ENCODE results near the gene PPIP5K2.
"Not testable (repeated sequence)": the region's sequence is repeated elsewhere in the genome, so short reads cannot be mapped to it uniquely, and the experiment has no call there.

The PPIP5K2 gene

DNA sequence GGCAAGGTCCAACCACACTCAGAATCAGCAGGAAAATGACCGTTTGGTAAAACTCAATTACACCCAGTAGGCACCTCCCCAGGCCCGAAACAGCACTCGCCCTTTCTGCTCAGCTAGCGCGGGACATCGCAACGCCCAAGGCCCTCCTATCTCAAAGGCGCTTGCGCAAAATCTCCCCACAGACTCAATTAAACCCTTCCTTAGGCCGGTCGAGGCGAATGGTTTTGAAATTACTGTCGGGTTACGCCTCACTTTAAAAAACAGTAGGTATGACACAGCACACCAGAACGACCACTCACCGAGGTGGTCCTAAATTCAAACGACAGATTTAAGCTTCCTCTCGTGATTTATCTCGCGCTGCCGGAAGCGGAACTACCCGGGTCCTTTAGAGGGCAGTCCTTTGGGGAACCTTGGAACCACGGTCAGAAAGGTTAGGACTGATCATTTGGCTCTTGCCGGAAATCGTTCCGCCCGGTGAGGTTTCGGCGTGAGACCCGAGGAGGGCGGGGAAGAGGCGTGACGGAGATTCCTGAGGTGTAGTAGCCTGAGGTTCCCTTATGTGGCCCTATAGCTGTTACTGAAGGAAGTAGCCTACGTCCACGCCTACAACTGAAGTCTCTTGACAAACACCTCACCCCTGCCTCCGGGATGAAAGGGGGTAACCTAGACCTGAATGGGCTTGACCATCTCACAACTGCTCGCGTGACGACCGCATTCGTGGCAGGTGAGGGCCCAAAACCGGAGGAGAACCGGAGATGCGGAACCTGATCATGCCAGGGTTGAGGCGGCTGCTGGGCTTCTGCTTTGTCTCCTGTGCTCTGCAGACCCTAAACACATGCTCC is at the start of gene PPIP5K2, which contains the start of gene GIN1:
TSS of gene PPIP5K2 (plus strand) at position 537 of the 842 bp plus-strand sequence. CDS start 9,289 bp downstream, outside the sequence.
TSS of gene GIN1 (minus strand) at position 374 of the 842 bp plus-strand sequence. CDS start 11,431 bp downstream, outside the sequence.
- peak; percentile 97 for DNase-seq (ENCODE audit: low read depth)

GRCh38 chr5:103073500-103073899 is 46.6 kb upstream of the PPIP5K2 start:
- DNase-seq (ENCODE audit: low read depth), result not testable (repeated sequence)

- no peak for DNase-seq (ENCODE audit: low read depth)
Observed at GRCh38 chr5:103075442-103075841, 44.7 kb upstream of the PPIP5K2 start.

GRCh38 chr5:103079796-103080195 is 40.3 kb upstream of the PPIP5K2 start:
- no peak for DNase-seq (ENCODE audit: low read depth)

DNA sequence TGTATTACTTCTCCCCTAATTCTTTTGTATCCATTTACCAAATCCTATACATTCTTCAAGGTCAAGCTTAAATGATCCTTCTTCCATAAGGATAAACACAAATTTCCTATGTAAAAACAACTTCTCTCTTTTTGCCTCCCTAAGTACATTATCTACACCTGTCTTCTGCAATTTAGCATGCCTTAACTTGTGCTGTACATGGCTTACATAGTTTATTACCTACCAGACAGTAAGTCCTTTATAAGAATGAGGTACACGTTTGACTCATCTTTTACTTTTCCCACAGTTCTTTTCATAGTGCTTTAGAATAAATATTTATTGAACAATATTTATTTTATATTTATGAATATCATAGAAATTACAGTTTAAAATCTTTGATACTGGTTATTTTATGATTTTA is 33.6 kb upstream of the PPIP5K2 start:
- DNase-seq (ENCODE audit: low read depth), result no peak

- DNase-seq (ENCODE audit: low read depth), result no peak
Observed at GRCh38 chr5:103089272-103089671, 30.8 kb upstream of the PPIP5K2 start.

GRCh38 chr5:103090791-103091190 is 29.3 kb upstream of the PPIP5K2 start:
- no peak for DNase-seq (ENCODE audit: low read depth)

- DNase-seq (ENCODE audit: low read depth), result no peak
Observed at GRCh38 chr5:103092676-103093075, 27.4 kb upstream of the PPIP5K2 start.

- DNase-seq (ENCODE audit: low read depth), result no peak
Observed at GRCh38 chr5:103093727-103094126, 26.4 kb upstream of the PPIP5K2 start.

- DNase-seq (ENCODE audit: low read depth), result no peak
Observed at GRCh38 chr5:103094737-103095136, 25.4 kb upstream of the PPIP5K2 start.

GRCh38 chr5:103098993-103099392 is 21.1 kb upstream of the PPIP5K2 start:
- no peak for DNase-seq (ENCODE audit: low read depth)

DNA sequence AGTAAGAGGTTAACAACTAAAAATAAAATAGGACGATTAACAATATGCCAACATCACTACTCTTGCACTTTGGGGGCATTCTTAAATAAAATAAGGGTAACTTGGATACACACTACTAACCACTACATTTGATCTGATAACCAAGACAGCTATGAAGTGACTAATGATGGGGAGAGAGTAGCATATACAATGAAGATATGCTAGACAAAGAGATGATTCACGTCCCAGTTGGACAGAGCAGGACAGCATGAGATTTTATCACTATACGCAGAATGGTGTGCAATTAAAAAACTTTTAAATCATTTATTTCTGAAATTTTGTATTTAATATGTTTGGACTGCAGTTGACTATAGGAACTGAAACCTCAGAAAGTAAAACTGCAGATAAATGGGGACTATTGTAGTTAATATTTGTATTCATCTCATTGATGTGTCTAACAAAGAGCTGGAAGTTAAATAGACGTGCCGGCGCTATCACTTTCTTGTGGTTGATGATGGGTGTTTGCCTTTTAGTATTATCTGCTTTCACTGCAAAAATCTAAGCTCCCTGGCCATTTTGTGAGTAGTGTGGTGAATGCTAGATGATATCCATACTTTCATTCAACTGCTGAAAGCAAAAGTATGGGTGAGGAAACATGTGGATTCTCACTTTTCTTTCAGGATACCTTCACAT is 18.9 kb upstream of the PPIP5K2 start:
- DNase-seq (ENCODE audit: low read depth), result peak; percentile 61

DNA sequence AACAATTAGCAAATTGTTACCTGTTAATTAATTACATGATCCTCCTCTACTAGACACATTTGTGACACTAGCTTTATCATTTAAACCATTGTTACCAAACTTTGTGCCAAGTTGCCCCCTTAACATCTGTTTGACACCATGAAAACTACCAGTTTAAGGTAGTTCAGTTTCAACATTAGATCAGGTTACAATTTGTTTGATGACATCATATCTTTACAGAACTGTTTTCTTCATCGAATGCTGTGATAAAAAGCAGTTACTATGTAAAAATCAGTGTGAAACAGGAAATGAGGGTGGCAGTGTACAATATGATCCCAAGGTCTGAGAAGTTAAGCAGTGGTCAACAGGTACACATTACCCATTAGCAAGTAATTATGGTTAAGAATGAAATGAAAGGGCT is 17.9 kb upstream of the PPIP5K2 start:
- DNase-seq (ENCODE audit: low read depth), result no peak

- DNase-seq (ENCODE audit: low read depth), result no peak
Observed at GRCh38 chr5:103108086-103108485, 12.0 kb upstream of the PPIP5K2 start.

DNA sequence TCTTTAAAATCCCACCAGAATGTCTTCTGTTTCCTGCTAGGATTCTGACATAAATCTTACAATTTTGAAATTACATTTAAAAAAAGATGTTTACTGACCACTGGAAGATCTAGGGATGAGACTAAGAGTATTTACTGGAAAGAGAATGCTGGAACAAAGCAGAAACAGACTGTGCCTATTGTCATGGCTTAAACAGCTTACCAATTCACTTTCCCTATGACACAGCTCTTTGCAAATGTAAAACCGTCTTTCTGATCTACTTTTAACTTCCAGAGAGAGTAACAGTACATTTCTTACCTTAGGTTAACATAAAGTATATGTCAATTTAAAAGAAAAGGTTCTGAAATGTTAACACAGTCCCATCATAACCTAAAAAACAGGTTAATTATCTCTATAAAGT is 10.8 kb upstream of the PPIP5K2 start:
- no peak for DNase-seq (ENCODE audit: low read depth)

DNA sequence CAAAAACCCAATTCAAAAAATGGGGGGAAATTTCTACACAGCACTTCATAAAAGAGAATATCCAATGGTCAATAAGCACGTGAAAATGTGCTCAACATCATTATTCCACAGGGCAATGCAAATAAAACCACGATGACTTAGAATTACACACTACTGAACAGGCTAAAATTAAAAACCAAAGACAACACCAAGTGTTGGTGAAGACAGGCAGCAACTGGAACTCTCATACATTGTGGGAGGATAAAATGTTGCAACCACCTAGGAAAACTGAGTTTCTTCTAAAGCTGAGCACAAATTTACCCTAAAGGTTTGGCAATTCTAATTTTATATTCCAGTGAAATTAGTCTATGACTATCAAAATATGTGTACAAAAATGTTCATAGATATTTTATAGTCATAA is 9.7 kb upstream of the PPIP5K2 start:
- no peak for DNase-seq (ENCODE audit: low read depth)

- DNase-seq (ENCODE audit: low read depth), result no peak
Observed at GRCh38 chr5:103111468-103111867, 8.6 kb upstream of the PPIP5K2 start.

DNA sequence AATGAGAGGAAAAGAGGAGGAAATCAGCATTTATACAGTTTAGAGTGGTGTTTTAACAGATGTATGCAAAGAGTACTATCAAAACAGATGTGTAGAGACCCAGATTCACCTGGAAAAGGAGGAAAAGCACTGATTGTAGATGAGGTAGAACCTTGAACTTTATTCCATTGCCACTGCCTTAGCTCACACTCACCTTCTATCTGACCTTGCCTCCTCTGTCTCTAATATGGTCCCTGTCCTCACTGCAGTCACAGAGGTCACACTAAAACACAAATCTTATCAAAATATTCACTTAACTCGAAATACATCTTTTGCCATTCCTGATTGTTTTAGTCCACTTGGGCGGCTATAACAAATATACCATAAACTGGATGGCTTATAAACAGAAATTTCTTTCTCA is 7.2 kb upstream of the PPIP5K2 start:
- DNase-seq (ENCODE audit: low read depth), result no peak

DNA sequence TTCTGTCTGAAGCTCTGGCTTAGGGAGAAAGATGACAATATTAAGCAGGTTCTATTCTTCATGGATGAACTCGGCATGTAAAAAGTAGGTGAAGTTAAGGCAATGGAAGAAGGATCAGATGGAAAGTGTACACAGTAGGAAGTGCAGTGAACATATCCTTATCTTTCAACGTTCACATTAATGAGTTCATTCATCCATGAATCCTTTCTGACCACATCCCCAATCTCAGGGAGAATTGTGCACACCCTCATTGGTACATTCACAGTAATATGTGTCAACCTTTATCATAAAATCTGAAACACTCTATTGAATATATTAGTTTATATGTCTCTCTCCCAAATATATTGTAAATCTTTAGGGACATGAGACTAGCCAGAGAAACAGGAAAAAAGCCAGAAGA is 5.7 kb upstream of the PPIP5K2 start:
- DNase-seq (ENCODE audit: low read depth), result no peak

- no peak for DNase-seq (ENCODE audit: low read depth)
Observed at GRCh38 chr5:103117471-103117991, 2.6 kb upstream of the PPIP5K2 start.

GRCh38 chr5:103119070-103119764 is 884 bp upstream of the PPIP5K2 start:
- peak; percentile 1 for DNase-seq (ENCODE audit: low read depth)

GRCh38 chr5:103120607-103121200 is 603 bp downstream of the PPIP5K2 start:
- peak; percentile 53 for DNase-seq (ENCODE audit: low read depth)

Measured in EH (cell line).